Astrocyte (in vitro differentiated cells and primary cell): ENCODE measurements around the gene SMIM5. TPM values are rescaled to one million over a fixed set of nuclear protein-coding genes. Genes with fewer than 3 reads are reported as not detected.

Experiments used
- DNase-seq: peaks from one replicate; pipeline ENCODE4 v3.0.0-alpha.2; 2010; ENCODE audit warnings: low read depth
- FAIRE-seq: peaks from 2 replicates; lab custom pipeline; 2011; peaks lifted over from hg19 to GRCh38; lab: Jason Lieb, UNC
- H2AFZ ChIP-seq: 2 replicates; pipeline ENCODE4 v1.6.0; 2012; ENCODE audit warnings: low read depth, low read length, inconsistent platforms
- H3K27ac ChIP-seq: 2 replicates; pipeline ENCODE4 v1.5.1; 2011; ENCODE audit warnings: low read depth, low read length, inconsistent platforms
- H3K27me3 ChIP-seq: 2 replicates; pipeline ENCODE4 v1.6.0; 2011; ENCODE audit warnings: low read length, inconsistent platforms; ENCODE audit not compliant: insufficient read depth
- H3K36me3 ChIP-seq: 2 replicates; pipeline ENCODE4 v1.5.1; 2011; ENCODE audit warnings: low read length, inconsistent platforms; ENCODE audit not compliant: insufficient read depth
- H3K4me1 ChIP-seq: 2 replicates; pipeline ENCODE4 v1.5.1; 2011; ENCODE audit warnings: low read length, inconsistent platforms; ENCODE audit not compliant: insufficient read depth
- H3K4me2 ChIP-seq: 2 replicates; pipeline ENCODE4 v1.6.0; 2012; ENCODE audit warnings: low read length, inconsistent platforms
- H3K4me3 ChIP-seq: 2 replicates; pipeline ENCODE4 v1.5.1; 2011; ENCODE audit warnings: low read depth, mild to moderate bottlenecking, low read length, inconsistent platforms; ENCODE audit not compliant: insufficient read depth
- H3K79me2 ChIP-seq: 2 replicates; pipeline ENCODE4 v1.6.0; 2012; ENCODE audit warnings: mild to moderate bottlenecking, low read length, inconsistent platforms; ENCODE audit not compliant: insufficient read depth
- H3K9ac ChIP-seq: 2 replicates; pipeline ENCODE4 v1.6.0; 2012; ENCODE audit warnings: mild to moderate bottlenecking, low read length, inconsistent platforms
- H3K9me3 ChIP-seq: 2 replicates; pipeline ENCODE4 v1.5.1; 2012; ENCODE audit warnings: low read depth, mild to moderate bottlenecking, low read length, inconsistent platforms; ENCODE audit not compliant: insufficient read depth
- H4K20me1 ChIP-seq: 2 replicates; pipeline ENCODE4 v1.6.0; 2012; ENCODE audit warnings: low read length, inconsistent platforms; ENCODE audit not compliant: insufficient read depth
- H3K27ac Mint-ChIP-seq: one replicate; pipeline ENCODE4 v1.8.0; 2021; ENCODE audit warnings: mild to moderate bottlenecking, mixed read lengths; ENCODE audit not compliant: unreplicated experiment
- H3K27me3 Mint-ChIP-seq: one replicate; pipeline ENCODE4 v1.8.0; 2021; ENCODE audit warnings: low read depth, mixed read lengths; ENCODE audit not compliant: unreplicated experiment
- H3K36me3 Mint-ChIP-seq: one replicate; pipeline ENCODE4 v1.8.0; 2021; ENCODE audit warnings: low read depth, mixed read lengths; ENCODE audit not compliant: unreplicated experiment
- H3K4me1 Mint-ChIP-seq: one replicate; pipeline ENCODE4 v1.8.0; 2021; ENCODE audit warnings: low read depth, mixed read lengths; ENCODE audit not compliant: unreplicated experiment
- H3K4me3 Mint-ChIP-seq: one replicate; pipeline ENCODE4 v1.8.0; 2021; ENCODE audit warnings: mild to moderate bottlenecking, moderate library complexity, mixed read lengths; ENCODE audit not compliant: unreplicated experiment
- H3K9me3 Mint-ChIP-seq: one replicate; pipeline ENCODE4 v1.8.0; 2021; ENCODE audit warnings: mild to moderate bottlenecking, mixed read lengths; ENCODE audit not compliant: unreplicated experiment
- EZH2 ChIP-seq: IDR thresholded peaks from 2 replicates; pipeline ENCODE4 v1.6.1; 2012; ENCODE audit warnings: mild to moderate bottlenecking, low read length, inconsistent platforms; ENCODE audit not compliant: insufficient read depth
- total RNA-seq: library from RNA; stranded (reverse); gene quantifications from 2 replicates; pipeline ENCODE4 v1.2.1, GENCODE V29; 2021
- TF ChIP-seq, protein P1 (sequence below): IDR thresholded peaks from 2 replicates; pipeline ENCODE4 v1.5.1; 2011; ENCODE audit warnings: low read depth, mild to moderate bottlenecking, inconsistent platforms, low read length, moderate library complexity; ENCODE audit not compliant: insufficient read depth

Gene SMIM5
- total RNA-seq, 1 donor from 2014 or later, result 0.07 TPM

DNA sequence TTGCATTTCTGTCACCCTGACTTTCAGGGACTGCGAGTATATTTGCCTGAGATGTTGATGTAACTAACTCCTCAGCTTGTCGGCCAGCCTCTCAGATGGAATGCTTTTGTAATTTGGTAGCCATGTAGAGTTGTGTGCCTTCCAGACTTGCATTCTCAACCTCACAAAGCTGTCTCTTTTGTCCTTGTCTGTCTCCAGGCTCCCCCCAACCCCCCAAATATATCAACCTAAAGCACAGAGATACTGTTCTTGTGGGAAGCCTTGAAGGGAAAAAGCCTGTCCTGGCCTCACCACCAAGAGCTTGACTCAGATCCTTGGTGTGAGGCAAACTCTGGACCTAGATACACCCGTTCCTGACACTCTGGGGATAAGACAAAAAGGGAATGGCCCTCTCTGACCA, 52.3 kb downstream of the SMIM5 start:
- FAIRE-seq, result no peak
- peak overlapping the region; percentile 5 for H3K27ac Mint-ChIP-seq
- peaks cover 57% of the 10 kb centered on the region for H3K4me1 ChIP-seq

DNA sequence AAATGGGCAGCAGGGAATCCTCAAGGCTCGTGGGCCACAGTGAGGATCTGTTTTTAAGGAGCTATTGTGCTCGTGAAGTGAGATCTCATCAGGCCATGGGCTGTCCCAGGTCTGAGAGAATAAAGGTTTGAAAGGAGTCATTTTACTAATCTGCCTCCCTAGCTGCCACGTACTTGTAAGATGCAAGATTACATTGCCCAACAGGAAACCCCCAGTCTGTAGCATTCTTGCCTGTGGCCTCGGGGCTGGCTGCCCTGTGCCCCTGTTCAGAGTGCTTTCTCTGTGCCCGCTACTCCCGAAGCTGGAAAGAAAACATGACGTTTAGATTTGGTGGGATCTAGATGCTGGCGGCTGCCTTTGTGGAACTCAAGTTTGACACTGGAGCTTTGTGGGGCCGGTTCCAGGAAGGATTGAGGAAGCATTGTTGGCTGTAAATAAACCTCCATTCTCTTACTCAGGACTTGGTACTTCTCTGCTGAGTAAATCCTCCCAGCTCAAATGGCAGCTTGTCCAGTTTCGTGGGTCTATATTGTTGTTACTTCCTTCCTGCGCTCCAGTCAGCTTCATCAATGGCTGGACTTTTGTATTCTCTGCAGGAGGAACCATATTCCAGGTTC, 55.1 kb downstream of the SMIM5 start:
- peak overlapping the region; percentile 36 for H3K9ac ChIP-seq
- H3K4me3 ChIP-seq, result no peak overlapping the region
- no peaks in the 10 kb centered on the region for H3K27me3 ChIP-seq
- H3K79me2 ChIP-seq, result peaks cover 93% of the 10 kb centered on the region
- Mint-ChIP-seq H3K9me3 (no peaks in the 10 kb centered on the region), H3K4me1 (peaks cover 70% of the 10 kb centered on the region), H3K27ac (peak overlapping the region; percentile 95), H3K36me3 (peaks cover 35% of the 10 kb centered on the region), H3K4me3 (no peak overlapping the region), H3K27me3 (no peaks in the 10 kb centered on the region)
- H3K36me3 ChIP-seq, result peaks cover 6% of the 10 kb centered on the region
- peak overlapping the region; percentile 39 for H3K27ac ChIP-seq
- H3K4me1 ChIP-seq, result peaks cover 69% of the 10 kb centered on the region
- TF ChIP-seq, protein P1, sequence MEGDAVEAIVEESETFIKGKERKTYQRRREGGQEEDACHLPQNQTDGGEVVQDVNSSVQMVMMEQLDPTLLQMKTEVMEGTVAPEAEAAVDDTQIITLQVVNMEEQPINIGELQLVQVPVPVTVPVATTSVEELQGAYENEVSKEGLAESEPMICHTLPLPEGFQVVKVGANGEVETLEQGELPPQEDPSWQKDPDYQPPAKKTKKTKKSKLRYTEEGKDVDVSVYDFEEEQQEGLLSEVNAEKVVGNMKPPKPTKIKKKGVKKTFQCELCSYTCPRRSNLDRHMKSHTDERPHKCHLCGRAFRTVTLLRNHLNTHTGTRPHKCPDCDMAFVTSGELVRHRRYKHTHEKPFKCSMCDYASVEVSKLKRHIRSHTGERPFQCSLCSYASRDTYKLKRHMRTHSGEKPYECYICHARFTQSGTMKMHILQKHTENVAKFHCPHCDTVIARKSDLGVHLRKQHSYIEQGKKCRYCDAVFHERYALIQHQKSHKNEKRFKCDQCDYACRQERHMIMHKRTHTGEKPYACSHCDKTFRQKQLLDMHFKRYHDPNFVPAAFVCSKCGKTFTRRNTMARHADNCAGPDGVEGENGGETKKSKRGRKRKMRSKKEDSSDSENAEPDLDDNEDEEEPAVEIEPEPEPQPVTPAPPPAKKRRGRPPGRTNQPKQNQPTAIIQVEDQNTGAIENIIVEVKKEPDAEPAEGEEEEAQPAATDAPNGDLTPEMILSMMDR, result no peak
- no peak for TF ChIP-seq EZH2
- peaks cover 26% of the 10 kb centered on the region for H4K20me1 ChIP-seq
- peak; percentile 65 for DNase-seq
- no peaks in the 10 kb centered on the region for H3K9me3 ChIP-seq
- peak overlapping the region; percentile 30 for H3K4me2 ChIP-seq
- no peak overlapping the region for H2AFZ ChIP-seq
- no peak for FAIRE-seq

More for the DNA sequence above, 52.3 kb downstream of the SMIM5 start:
- Mint-ChIP-seq H3K4me1 (peaks cover 63% of the 10 kb centered on the region), H3K36me3 (peaks cover 19% of the 10 kb centered on the region), H3K27me3 (no peaks in the 10 kb centered on the region), H3K4me3 (no peak overlapping the region), H3K9me3 (no peaks in the 10 kb centered on the region)
- H3K36me3 ChIP-seq, result peaks cover 3% of the 10 kb centered on the region
- no peaks in the 10 kb centered on the region for H3K9me3 ChIP-seq
- DNase-seq, result peak; percentile 41
- H3K27me3 ChIP-seq, result no peaks in the 10 kb centered on the region
- peak overlapping the region; percentile 58 for H3K27ac ChIP-seq
- TF ChIP-seq, protein P1, result no peak
- TF ChIP-seq EZH2, result no peak
- no peak overlapping the region for H2AFZ ChIP-seq
- peaks cover 27% of the 10 kb centered on the region for H4K20me1 ChIP-seq
- peak overlapping the region; percentile 73 for H3K4me2 ChIP-seq
- H3K9ac ChIP-seq, result peak overlapping the region; percentile 17
- H3K79me2 ChIP-seq, result peaks cover 92% of the 10 kb centered on the region
- H3K4me3 ChIP-seq, result no peak overlapping the region

DNA sequence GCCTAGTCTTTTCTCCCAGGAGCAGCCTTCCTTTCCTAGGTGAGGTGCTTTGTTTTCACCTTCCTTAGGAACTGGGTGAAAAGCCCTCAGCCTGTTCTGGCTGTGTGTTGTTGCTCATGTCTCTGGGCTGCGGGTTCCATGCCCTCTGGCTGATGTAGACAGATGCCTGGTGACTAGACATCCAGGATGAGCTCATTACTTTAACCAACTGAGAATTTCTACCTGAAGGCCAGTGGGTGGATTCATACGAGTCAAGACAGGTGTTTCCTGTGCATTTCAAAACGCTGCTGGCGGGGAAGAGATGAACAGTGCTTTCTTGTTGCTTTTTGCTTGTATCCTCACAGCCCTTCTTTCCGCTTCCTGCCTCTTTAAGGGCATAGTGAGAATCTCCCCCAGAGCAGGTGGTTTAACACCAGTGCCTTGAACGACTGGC, 56.2 kb downstream of the SMIM5 start:
- peaks cover 69% of the 10 kb centered on the region for H3K4me1 ChIP-seq
- H3K27me3 Mint-ChIP-seq, result no peaks in the 10 kb centered on the region
- H3K9ac ChIP-seq, result no peak overlapping the region
- H3K27ac Mint-ChIP-seq, result peak overlapping the region; percentile 58
- H3K4me3 Mint-ChIP-seq, result no peak overlapping the region
- peaks cover 18% of the 10 kb centered on the region for H4K20me1 ChIP-seq
- H3K4me1 Mint-ChIP-seq, result peaks cover 70% of the 10 kb centered on the region
- no peaks in the 10 kb centered on the region for H3K27me3 ChIP-seq
- H3K9me3 Mint-ChIP-seq, result no peaks in the 10 kb centered on the region
- peaks cover 38% of the 10 kb centered on the region for H3K36me3 Mint-ChIP-seq
- TF ChIP-seq, protein P1, result no peak
- TF ChIP-seq EZH2, result no peak
- H3K9me3 ChIP-seq, result no peaks in the 10 kb centered on the region
- no peak overlapping the region for H3K27ac ChIP-seq
- peaks cover 85% of the 10 kb centered on the region for H3K79me2 ChIP-seq
- DNase-seq (no peak), FAIRE-seq (no peak)
- no peak overlapping the region for H2AFZ ChIP-seq
- peaks cover 6% of the 10 kb centered on the region for H3K36me3 ChIP-seq
- H3K4me2 ChIP-seq, result no peak overlapping the region
- H3K4me3 ChIP-seq, result no peak overlapping the region
